NCI-H1105 (cell line): Measurements from ENCODE around the gene PODNL1.

Source experiments
- DNase-seq: peaks from one replicate; lab custom pipeline; 2025; lab: John Stamatoyannopoulos, UW

PODNL1 gene

DNA sequence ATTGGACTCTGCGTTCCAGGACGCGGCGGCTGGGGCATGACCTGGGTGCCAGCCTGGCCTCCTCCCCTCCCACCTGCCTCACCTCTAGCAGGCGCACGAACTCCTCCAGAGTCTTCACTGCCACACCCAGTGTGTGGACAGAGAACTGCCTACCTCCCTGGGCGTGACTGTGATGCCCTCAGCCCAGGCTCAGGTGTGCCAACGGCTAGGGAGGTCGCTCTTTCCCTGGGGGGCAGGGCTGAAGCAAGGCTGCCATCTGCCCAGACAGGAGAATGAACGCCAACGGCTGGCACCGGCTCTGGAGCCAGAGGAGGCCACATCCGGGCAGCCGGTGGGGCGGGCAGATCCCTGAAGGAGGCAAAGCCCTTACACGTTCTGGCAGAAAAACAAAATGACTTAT, 49.9 kb downstream of the PODNL1 start:
- no peak for DNase-seq

DNA sequence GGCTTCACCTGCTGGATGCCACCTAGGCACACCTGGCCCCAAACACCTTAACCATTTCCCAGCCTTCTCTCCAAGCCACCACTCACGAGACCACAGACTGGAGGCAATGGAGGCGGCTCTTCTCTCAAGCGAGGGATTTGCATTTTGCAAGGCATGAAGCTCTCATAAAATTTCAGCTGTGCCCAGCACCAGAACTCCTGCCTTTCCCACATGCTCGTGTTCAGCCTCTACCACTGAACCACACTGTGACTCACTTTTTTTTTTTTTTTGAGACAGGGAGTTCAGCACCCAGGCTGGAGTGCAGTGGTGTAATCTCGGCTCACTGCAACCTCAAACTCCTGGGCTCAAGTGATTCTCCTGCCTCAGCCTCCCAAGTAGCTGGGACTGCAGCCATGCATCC, 50.7 kb downstream of the PODNL1 start:
- no peak for DNase-seq

DNA sequence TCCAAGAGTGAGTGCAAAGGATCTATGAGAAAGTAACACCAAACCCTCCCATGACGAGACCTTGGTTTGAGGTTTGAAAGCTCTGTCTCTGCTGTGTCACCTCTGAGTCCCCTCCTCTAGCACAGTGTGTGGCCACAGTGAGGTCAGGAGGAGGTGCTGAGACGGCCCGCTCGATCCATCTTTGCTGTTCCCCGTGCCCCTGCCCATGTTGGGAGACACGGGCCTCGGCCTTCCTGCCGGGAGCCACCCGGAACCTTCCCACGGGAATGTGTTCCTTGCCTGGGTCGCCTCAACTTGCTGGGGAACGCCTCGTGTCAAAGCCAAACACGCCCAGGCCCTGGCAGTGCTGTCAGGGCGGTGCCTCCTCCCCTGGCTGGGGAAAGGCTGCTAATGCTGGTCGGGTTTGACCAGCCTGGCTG, 51.2 kb downstream of the PODNL1 start:
- no peak for DNase-seq

DNA sequence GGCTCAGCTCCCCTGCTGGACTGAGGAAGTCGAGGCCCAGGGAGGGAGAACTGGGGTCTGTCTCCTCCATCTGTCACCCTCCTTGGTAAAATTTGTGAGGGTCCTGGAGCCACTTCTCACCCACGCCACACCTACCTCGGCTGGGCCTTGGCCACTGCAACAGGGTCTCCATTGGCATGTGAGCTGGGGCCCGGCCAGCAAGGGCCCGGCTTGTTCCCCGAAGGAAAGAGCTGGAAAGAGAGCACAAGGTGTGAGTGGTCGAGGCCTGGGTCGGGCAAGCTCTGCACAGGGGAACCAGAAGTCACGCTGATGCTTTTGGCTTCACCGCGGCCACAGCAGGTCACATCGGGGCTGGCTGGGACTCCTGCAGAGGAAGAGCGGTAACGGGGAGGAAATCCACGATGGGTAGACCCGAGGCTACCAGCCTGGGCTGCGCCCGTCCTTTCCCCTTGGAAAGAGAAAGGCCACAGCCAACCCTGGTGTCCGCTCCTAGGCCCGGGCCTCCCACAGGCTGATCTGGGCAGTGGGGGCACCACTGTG, 52.3 kb downstream of the PODNL1 start:
- DNase-seq: no peak

DNA sequence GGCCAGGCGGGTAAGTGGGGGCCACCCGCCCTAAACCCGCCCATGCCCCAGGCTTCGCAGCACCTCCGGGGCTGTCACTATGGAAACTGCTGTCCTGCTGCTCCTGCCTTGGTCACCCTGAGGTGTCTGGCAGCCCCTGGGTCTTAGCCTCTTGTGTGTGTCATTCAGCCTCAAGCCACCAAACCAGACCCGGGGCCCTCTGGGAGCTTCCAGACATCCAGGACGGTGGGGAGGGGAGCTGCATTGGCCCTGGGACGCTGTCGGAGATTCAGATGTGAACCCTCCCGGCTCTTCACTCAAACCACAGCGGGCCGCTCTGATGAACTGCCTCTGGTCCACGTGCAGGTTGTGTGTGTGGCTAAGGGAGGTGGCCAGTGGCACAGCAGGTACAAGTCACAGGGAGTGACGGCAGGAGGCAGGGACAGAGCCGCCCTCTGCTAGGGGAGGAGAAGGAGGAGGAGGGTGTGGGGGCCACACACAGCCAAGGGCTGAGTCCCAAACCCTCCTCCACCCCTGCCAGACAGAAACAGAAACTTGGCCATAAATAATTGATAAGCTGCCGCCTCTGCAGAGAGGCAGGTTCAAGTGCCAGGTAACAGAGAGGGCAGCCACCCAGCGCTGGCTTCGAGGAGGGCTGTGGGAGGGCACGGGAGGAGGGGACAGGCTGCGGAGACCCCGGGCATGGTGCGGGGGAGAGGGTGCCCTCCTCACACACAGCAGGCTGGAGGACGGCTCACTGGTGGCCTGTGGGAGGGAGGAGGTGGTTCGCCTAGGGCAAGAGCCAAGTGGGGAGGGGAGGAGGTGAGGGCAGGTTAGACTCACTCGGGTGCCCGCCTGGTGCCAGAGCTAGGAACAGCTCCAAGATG, 53.3 kb downstream of the PODNL1 start:
- DNase-seq: peak; percentile 55

DNA sequence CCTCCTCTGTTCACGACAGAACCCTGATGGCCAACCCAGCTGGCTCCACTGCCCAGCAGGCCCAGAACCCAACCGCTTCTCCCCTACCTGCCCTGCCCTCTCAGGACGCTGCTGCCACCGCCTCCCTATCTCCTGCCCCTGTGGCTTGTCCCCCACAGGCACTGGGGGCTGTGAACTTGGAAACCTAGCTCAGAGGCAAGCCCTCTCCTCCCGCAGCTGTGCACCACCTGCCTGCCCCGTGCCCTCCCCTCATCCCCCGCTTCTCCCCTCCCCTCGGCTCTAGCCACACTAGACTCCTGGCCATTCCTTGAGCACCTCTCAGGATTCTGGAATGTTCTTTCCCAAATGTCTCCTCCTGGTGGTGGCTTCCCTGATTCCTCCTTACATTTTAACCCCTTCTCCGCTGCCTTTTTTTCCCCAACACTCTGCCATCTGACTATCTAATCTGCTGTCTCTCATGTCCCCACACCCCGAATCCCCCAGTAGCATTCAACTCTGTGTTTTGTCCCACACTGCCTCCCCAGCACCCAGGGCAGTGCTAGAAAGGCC, 54.6 kb downstream of the PODNL1 start:
- no peak for DNase-seq

DNA sequence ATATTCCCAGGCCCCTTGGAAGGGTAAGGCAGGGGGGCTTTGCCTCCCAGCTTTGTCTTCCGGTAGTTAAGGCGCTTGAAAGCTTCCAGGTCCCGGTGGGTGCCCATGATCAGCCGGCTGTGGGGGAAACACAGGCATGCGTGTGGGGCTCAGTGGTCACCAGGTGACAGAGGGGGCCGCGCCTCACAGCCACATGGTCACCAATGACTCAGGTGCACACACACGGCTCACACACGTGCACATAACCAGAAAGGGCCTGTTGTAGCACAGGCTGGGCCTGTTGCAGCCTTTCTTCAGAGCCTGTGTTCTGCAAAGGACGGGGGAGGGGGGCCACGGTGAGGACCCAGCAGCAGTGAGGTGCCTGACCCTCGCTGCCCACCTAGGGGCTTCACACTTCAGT, 55.4 kb downstream of the PODNL1 start:
- no peak for DNase-seq

DNA sequence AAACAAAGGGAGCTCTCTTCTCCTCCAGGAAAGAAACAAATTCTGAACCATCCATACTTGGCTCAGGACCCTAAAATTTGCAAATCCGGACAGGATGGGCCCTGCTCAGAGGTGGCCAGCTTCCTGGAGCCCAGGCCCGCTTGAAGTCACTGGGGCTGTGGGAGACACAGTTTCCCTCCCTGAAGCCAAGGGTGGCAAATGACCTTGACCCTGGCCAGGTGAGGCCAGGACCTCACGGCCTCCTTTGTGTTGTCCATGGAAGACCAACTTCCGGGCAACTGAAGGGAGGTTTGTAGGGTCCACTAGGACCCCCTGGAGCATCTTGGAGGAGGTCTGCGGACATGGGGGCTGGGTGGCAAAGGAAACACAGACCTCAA, 55.8 kb downstream of the PODNL1 start:
- DNase-seq: no peak

DNA sequence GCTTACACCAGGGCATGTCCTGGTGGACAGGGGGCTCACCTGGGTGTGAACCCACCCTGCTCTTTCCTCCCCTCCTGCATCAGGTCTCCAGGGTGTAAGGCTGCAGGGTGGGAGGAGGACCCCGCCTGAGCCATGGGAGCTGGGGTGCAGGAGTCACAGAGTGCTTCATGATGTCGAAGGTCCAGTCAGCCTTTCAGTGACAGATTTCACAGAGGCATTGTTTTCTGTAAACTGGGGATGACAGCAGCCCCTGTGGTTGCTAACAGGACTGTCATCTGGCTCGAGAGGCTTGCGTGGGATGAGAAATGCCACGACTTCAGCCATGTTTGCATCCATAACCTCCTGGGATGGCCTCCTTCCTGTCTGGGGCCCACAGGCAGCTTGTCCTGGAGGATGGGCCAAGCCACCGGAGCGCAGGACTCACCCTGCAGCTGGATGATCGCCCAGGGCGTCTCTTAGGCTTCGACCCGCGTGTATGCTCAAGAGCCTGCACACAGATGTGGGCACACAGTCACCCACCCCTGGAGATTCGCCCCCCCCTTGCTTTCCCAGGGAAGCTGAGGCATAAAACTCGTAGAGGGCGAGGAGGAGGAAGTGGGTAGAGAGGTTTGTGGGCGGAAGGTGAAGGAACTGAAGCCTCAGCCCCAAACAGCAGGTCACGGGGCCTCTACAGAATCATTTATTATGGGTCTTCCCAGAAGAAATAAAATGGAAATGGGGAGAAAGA, 56.4 kb downstream of the PODNL1 start:
- no peak for DNase-seq

DNA sequence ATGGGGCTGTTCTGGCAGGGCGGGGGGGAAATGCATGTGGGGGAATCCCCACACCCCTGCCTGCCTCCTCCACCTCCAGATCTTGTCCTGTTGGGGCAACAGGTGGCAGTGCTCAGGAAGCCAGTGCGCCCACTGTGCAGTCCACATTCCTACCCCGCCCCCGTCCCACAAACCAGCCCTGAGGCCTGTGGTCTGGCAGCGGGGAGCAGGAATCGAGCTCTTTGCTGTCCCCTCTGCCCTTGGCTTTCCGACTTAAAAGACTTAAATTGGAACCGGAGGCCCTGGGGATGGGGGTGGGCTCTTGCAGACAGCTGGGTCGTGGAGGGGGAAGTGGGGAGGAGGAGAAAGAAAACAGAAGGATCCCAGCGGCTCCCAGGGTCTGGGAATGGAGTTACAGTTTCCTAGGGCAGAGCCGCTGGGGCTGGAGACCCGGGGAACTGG, 56.9 kb downstream of the PODNL1 start:
- no peak for DNase-seq
